ENCODE measurements around the gene PTK6.

The PTK6 gene

GRCh38 chr20:63556873-63557478 is 19.8 kb upstream of the PTK6 start:
- DNase-seq, result no peak

- DNase-seq, result no peak
Observed at GRCh38 chr20:63555661-63556381, 18.6 kb upstream of the PTK6 start.

- no peak for DNase-seq
Observed at GRCh38 chr20:63554361-63555278, 17.4 kb upstream of the PTK6 start.

GRCh38 chr20:63553933-63554290 is 16.7 kb upstream of the PTK6 start, which contains the start of gene FNDC11:
TSS of gene FNDC11 (plus strand) at chr20:63554159. CDS start at chr20:63555664, 1,505 bp downstream.
- no peak for DNase-seq

GRCh38 chr20:63553251-63553932 is 16.2 kb upstream of the PTK6 start:
- peak; percentile 95 for DNase-seq

GRCh38 chr20:63552481-63553249 is 15.5 kb upstream of the PTK6 start:
- DNase-seq, result no peak

GRCh38 chr20:63551068-63551467 is 13.9 kb upstream of the PTK6 start:
- DNase-seq, result no peak

GRCh38 chr20:63549679-63550282 is 12.6 kb upstream of the PTK6 start:
- no peak for DNase-seq

GRCh38 chr20:63549019-63549418 is 11.8 kb upstream of the PTK6 start:
- no peak for DNase-seq

- DNase-seq, result no peak
Observed at GRCh38 chr20:63548542-63548941, 11.4 kb upstream of the PTK6 start.

- no peak for DNase-seq
Observed at GRCh38 chr20:63547725-63548480, 10.7 kb upstream of the PTK6 start, which contains the start of gene SRMS. TSS of gene SRMS (minus strand) at chr20:63547749. CDS start at chr20:63547463, 286 bp downstream.

- no peak for DNase-seq
Observed at GRCh38 chr20:63546956-63547724, 10.0 kb upstream of the PTK6 start.

- DNase-seq, result no peak
Observed at GRCh38 chr20:63546256-63546955, 9.2 kb upstream of the PTK6 start.

GRCh38 chr20:63545814-63546213 is 8.6 kb upstream of the PTK6 start:
- DNase-seq, result no peak

GRCh38 chr20:63544958-63545516 is 7.9 kb upstream of the PTK6 start:
- no peak for DNase-seq

GRCh38 chr20:63544241-63544957 is 7.2 kb upstream of the PTK6 start:
- no peak for DNase-seq

GRCh38 chr20:63543733-63544132 is 6.6 kb upstream of the PTK6 start:
- no peak for DNase-seq

- DNase-seq, result no peak
Observed at GRCh38 chr20:63543131-63543530, 6.0 kb upstream of the PTK6 start.

Measured in activated CD8-positive, alpha-beta memory T cell treated with anti-CD3 and anti-CD28 coated beads for 24 hours (primary cell).